ENCODE results near the gene DHX9. TPM values are rescaled to one million over a fixed set of nuclear protein-coding genes. Genes with fewer than 3 reads are reported as not detected.

DHX9 gene
- total RNA-seq: 100 to 1,000 TPM in 5 of 9 donors, 10 to 100 TPM in 4; 59.3 to 147 (median 103) TPM
- polyA plus RNA-seq: 100 to 1,000 TPM in 1 of 3 donors, 10 to 100 TPM in 2; 50.9 to 130 (median 52.6) TPM
- long read RNA-seq, donor 1, full-length matches to known transcripts: 10 of 25 reads
- long read RNA-seq, donor 1, partial matches to known transcripts: 15 of 25 reads
- long read RNA-seq, donor 1, other reads (novel, unspliced or antisense): 0 of 25 reads
- long read RNA-seq, donor 2, full-length matches to known transcripts: 5 of 15 reads
- long read RNA-seq, donor 2, partial matches to known transcripts: 10 of 15 reads
- long read RNA-seq, donor 2, other reads (novel, unspliced or antisense): 0 of 15 reads
- long read RNA-seq, donor 3, full-length matches to known transcripts: 13 of 39 reads
- long read RNA-seq, donor 3, partial matches to known transcripts: 26 of 39 reads
- long read RNA-seq, donor 3, other reads (novel, unspliced or antisense): 0 of 39 reads
- long read RNA-seq, donor 4, full-length matches to known transcripts: 15 of 25 reads
- long read RNA-seq, donor 4, partial matches to known transcripts: 10 of 25 reads
- long read RNA-seq, donor 4, other reads (novel, unspliced or antisense): 0 of 25 reads
- long read RNA-seq, donor 5, full-length matches to known transcripts: 80 of 95 reads
- long read RNA-seq, donor 5, partial matches to known transcripts: 7 of 95 reads
- long read RNA-seq, donor 5, other reads (novel, unspliced or antisense): 8 of 95 reads
- long read RNA-seq, donor 6, full-length matches to known transcripts: 7 of 19 reads
- long read RNA-seq, donor 6, partial matches to known transcripts: 12 of 19 reads
- long read RNA-seq, donor 6, other reads (novel, unspliced or antisense): 0 of 19 reads
- long read RNA-seq, donor 7, partial matches to known transcripts: 10 of 10 reads
- long read RNA-seq, donor 7, other reads (novel, unspliced or antisense): 0 of 10 reads
- long read RNA-seq, donor 8, full-length matches to known transcripts: 5 of 69 reads
- long read RNA-seq, donor 8, partial matches to known transcripts: 64 of 69 reads
- long read RNA-seq, donor 8, other reads (novel, unspliced or antisense): 0 of 69 reads
- long read RNA-seq, donor 9, full-length matches to known transcripts: 10 of 10 reads
- long read RNA-seq, donor 9, partial matches to known transcripts: 0 of 10 reads
- long read RNA-seq, donor 9, other reads (novel, unspliced or antisense): 0 of 10 reads
- long read RNA-seq, donor 10, full-length matches to known transcripts: 2 of 7 reads
- long read RNA-seq, donor 10, partial matches to known transcripts: 5 of 7 reads
- long read RNA-seq, donor 10, other reads (novel, unspliced or antisense): 0 of 7 reads

DNA sequence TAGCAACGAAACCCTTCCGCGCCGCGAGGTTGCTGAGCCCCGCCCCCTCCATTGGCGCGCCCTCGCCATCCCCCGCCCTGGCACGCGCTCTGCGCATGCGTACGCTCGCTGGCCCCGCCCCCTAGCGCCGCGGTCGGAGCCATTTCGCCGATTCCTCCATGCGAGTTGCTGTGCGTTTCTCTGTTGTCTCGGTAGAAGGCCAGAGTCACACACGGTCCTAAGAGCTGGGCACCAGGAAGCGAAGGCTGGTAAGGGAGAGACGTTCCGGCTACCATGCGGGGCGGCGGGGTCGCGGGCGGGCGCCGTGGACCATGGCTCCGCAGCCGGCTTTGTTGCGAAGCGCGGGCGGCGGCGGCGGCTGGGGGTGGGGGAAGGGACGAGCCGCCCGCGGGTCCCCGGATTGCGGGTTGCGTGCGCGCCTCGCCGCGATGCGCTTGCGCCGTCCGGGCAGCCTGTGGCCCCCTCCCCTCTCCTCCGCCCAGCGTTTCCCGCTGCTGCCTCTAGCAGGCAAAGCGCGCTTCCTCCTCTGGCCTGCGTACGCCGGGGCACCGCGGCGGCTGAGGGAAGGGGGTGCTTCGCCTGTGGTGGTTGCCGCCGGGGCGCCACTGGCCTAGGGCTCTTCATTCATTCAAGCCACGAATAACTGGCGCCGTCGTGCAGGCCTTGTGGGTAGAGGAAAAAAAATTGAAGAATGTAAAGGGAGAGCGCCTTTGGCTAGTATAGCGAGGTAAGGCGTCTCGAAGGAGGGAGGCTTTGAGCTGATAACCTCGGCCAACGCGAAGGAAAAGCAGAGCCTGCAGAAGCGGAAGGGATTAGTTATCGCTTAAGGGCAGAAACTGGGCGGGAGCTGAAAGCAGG, at the start of gene DHX9:
TSS of gene DHX9 (plus strand) at position 139 of the 858 bp plus-strand sequence. CDS start 3,220 bp downstream, outside the sequence.
- no peaks in the 10 kb centered on the region for H3K27me3 ChIP-seq

GRCh38 chr1:182791281-182792179, 47.6 kb upstream of the DHX9 start:
- H3K9me3 ChIP-seq (replicated peaks in 1 of 3): no peaks in the 10 kb centered on the region
- no peaks in the 10 kb centered on the region for H3K36me3 ChIP-seq (replicated peaks in 1 of 2)
- no peak for TF ChIP-seq POLR2A (IDR thresholded peaks at IDR 0.05)
- no peak for TF ChIP-seq CTCF (IDR thresholded peaks at IDR 0.05)
- no peaks in the 10 kb centered on the region for H3K27me3 ChIP-seq
- H3K27ac ChIP-seq: no peak overlapping the region
- intact Hi-C loops (cut with DNase I): no loop called here
- H3K4me1 ChIP-seq (replicated peaks in 1 of 2): peaks cover 5 to 6% of the 10 kb centered on the region in 2 donors
- DNase-seq: no peak
- no peak overlapping the region for H3K4me3 ChIP-seq
- 87 to 94% (median 90%) methylated on average over 8 of the region's 8 CpGs for WGBS, 4 donors

More for the DNA sequence above, at the start of gene DHX9:
- Histone ChIP-seq H3K36me3 (replicated peaks in 1 of 2) (peaks cover 0 to 7% of the 10 kb centered on the region in 2 donors), H3K4me1 (replicated peaks in 1 of 2) (peaks cover 12 to 36% of the 10 kb centered on the region in 2 donors), H3K4me3 (peak within 1 kb of the TSS; percentile 53 to 96 (median 78)), H3K9me3 (replicated peaks in 1 of 3) (no peaks in the 10 kb centered on the region), H3K27ac (peak within 1 kb of the TSS; percentile 73 to 99 (median 87))
- WGBS, 4 donors: 0 to 1% (median 1%) methylated on average over 26 to 92 of the region's 92 CpGs
- intact Hi-C loops (cut with DNase I): no loop called here
- peak; percentile 91 to 97 (median 94) for DNase-seq
- TF ChIP-seq POLR2A (IDR thresholded peaks at IDR 0.05) (peak; percentile 85 to 87), CTCF (IDR thresholded peaks at IDR 0.05) (peak in 4 of 6 experiments; percentile 23 to 43 (median 32))

DNA sequence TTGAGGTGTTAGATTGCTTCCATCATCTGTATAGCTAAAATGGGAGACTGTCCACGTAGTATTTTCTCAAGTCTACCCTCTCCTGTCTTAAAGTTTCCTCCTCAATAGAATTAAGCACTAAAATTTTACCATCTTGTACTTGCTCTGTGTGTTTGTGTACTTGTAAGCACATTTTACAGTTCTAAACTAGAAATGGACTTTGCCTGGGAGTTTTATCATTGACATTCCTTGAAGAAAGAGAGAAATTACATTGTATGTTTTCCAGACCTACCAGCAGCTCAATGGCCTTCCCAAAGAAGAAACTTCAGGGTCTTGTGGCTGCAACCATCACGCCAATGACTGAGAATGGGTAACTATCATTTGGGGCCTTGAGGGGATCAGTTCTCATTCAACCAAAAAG, 45.1 kb upstream of the DHX9 start:
- intact Hi-C loops (cut with DNase I): no loop called here
- Histone ChIP-seq H3K9me3 (replicated peaks in 1 of 3) (no peaks in the 10 kb centered on the region), H3K27ac (peak overlapping the region in 1 of 5 donors; percentile 47), H3K4me3 (no peak overlapping the region), H3K27me3 (no peaks in the 10 kb centered on the region), H3K36me3 (replicated peaks in 1 of 2) (no peaks in the 10 kb centered on the region), H3K4me1 (replicated peaks in 1 of 2) (peaks cover 0 to 5% of the 10 kb centered on the region in 2 donors)
- TF ChIP-seq CTCF (IDR thresholded peaks at IDR 0.05): no peak
- no peak for TF ChIP-seq POLR2A (IDR thresholded peaks at IDR 0.05)
- WGBS, 4 donors: 97 to 99% (median 97%) methylated on average over 2 of the region's 2 CpGs
- DNase-seq: no peak

All from adrenal gland (tissue), 19 donors.